Gastrocnemius medialis (tissue), 4 donors: Measurements from ENCODE around the gene MVB12A. TPM values are rescaled to one million over a fixed set of nuclear protein-coding genes. Genes with fewer than 3 reads are reported as not detected.

ENCODE experiments used
- total RNA-seq, 4 donors: library from RNA; depleted of rRNA; stranded (reverse); fragments of >200 nt; gene quantifications; one replicate each; pipeline versions ENCODE4 v1.1.0 to v1.2.3, GENCODE V29; 2016

MVB12A gene
- total RNA-seq, 4 donors from 2014 or later, result 35.8 to 62.7 (median 52.3) TPM

Other genes starting within 250 kb of the MVB12A start
- 10 to 100 TPM; 14.1 to 39.9 (median 22.3) TPM for gene USE1, start 204.7 kb upstream of the MVB12A start, total RNA-seq
- gene OCEL1, start 193.8 kb upstream of the MVB12A start, total RNA-seq, result 1 to 10 TPM; 3.3 to 5.8 (median 4.5) TPM
- 10 to 100 TPM; 64.9 to 95.8 (median 72.0) TPM for gene NR2F6, start 174.1 kb upstream of the MVB12A start, total RNA-seq
- gene USHBP1, start 155.3 kb upstream of the MVB12A start, total RNA-seq, result 1 to 10 TPM; 2.6 to 7.1 (median 4.1) TPM
- 100 to 1,000 TPM in 2 of 4 donors, 10 to 100 TPM in 2; 86.3 to 120 (median 99.4) TPM for gene BABAM1, start 152.6 kb upstream of the MVB12A start, total RNA-seq
- 1 to 10 TPM in 1 of 4 donors, under 1 TPM in 1, not detected in 2; 0.11 to 1.4 TPM for gene ANKLE1, start 138.1 kb upstream of the MVB12A start, total RNA-seq
- gene ABHD8, start 116.6 kb upstream of the MVB12A start, total RNA-seq, result 10 to 100 TPM; 12.2 to 25.0 (median 19.8) TPM
- 100 to 1,000 TPM; 145 to 369 (median 249) TPM for gene MRPL34, start 114.2 kb upstream of the MVB12A start, total RNA-seq
- gene DDA1, start 110.5 kb upstream of the MVB12A start, total RNA-seq, result 10 to 100 TPM; 18.7 to 40.0 (median 27.0) TPM
- 10 to 100 TPM in 2 of 4 donors, 1 to 10 TPM in 2; 6.2 to 24.5 (median 9.9) TPM for gene ANO8, start 85.2 kb upstream of the MVB12A start, total RNA-seq
- gene GTPBP3, start 82.5 kb upstream of the MVB12A start, total RNA-seq, result 10 to 100 TPM in 3 of 4 donors, 1 to 10 TPM in 1; 6.7 to 21.3 (median 11.1) TPM
- 10 to 100 TPM; 11.5 to 45.1 (median 18.8) TPM for gene PLVAP, start 42.7 kb upstream of the MVB12A start, total RNA-seq
- gene CCDC194, start 25.9 kb upstream of the MVB12A start, total RNA-seq, result not detected
- 10 to 100 TPM; 19.0 to 28.2 (median 23.1) TPM for gene BST2, start 14.4 kb upstream of the MVB12A start, total RNA-seq
- not detected for gene TMEM221, start 28.6 kb downstream of the MVB12A start, total RNA-seq
- not detected for gene NXNL1, start 40.9 kb downstream of the MVB12A start, total RNA-seq
- 10 to 100 TPM; 20.7 to 53.8 (median 43.7) TPM for gene SLC27A1, start 50.5 kb downstream of the MVB12A start, total RNA-seq
- 10 to 100 TPM; 22.1 to 25.1 (median 23.4) TPM for gene PGLS, start 91.6 kb downstream of the MVB12A start, total RNA-seq
- gene COLGALT1, start 135.6 kb downstream of the MVB12A start, total RNA-seq, result 10 to 100 TPM; 16.6 to 33.2 (median 27.5) TPM